Measurements from ENCODE around the gene COA6.
"Not testable (repeated sequence)": the region's sequence is repeated elsewhere in the genome, so short reads cannot be mapped to it uniquely, and the experiment has no call there.

The COA6 gene

GRCh38 chr1:234369784-234370183, 3.5 kb upstream of the COA6 start:
- no peak for DNase-seq (ENCODE audit: low spot score)

GRCh38 chr1:234371414-234371813, 1.8 kb upstream of the COA6 start:
- DNase-seq (ENCODE audit: low spot score) = no peak

GRCh38 chr1:234372011-234372757, 1.1 kb upstream of the COA6 start:
- DNase-seq (ENCODE audit: low spot score) = no peak

- no peak for DNase-seq (ENCODE audit: low spot score)
Measured at GRCh38 chr1:234373959-234374254, 651 bp downstream of the COA6 start.

- DNase-seq (ENCODE audit: low spot score) = no peak
Measured at GRCh38 chr1:234375672-234376071, 2.4 kb downstream of the COA6 start.

- not testable (repeated sequence) for DNase-seq (ENCODE audit: low spot score)
Measured at GRCh38 chr1:234379591-234380109, 6.4 kb downstream of the COA6 start.

- DNase-seq (ENCODE audit: low spot score) = no peak
Measured at GRCh38 chr1:234381699-234382555, 8.7 kb downstream of the COA6 start.

GRCh38 chr1:234386122-234386521, 12.9 kb downstream of the COA6 start:
- no peak for DNase-seq (ENCODE audit: low spot score)

GRCh38 chr1:234388094-234388493, 14.8 kb downstream of the COA6 start:
- no peak for DNase-seq (ENCODE audit: low spot score)

GRCh38 chr1:234393190-234393589, 19.9 kb downstream of the COA6 start:
- DNase-seq (ENCODE audit: low spot score) = no peak

- DNase-seq (ENCODE audit: low spot score) = no peak
Measured at GRCh38 chr1:234395297-234395696, 22.0 kb downstream of the COA6 start.

- DNase-seq (ENCODE audit: low spot score) = no peak
Measured at GRCh38 chr1:234396092-234396491, 22.8 kb downstream of the COA6 start.

- no peak for DNase-seq (ENCODE audit: low spot score)
Measured at GRCh38 chr1:234396871-234397270, 23.6 kb downstream of the COA6 start.

- DNase-seq (ENCODE audit: low spot score) = no peak
Measured at GRCh38 chr1:234397732-234398131, 24.5 kb downstream of the COA6 start.

GRCh38 chr1:234398849-234399381, 25.7 kb downstream of the COA6 start:
- peak; percentile 22 for DNase-seq (ENCODE audit: low spot score)

- not testable (repeated sequence) for DNase-seq (ENCODE audit: low spot score)
Measured at GRCh38 chr1:234399515-234399914, 26.3 kb downstream of the COA6 start.

- DNase-seq (ENCODE audit: low spot score) = peak; percentile 45
Measured at GRCh38 chr1:234400773-234401172, 27.5 kb downstream of the COA6 start.

- no peak for DNase-seq (ENCODE audit: low spot score)
Measured at GRCh38 chr1:234401658-234402057, 28.4 kb downstream of the COA6 start.

- DNase-seq (ENCODE audit: low spot score) = no peak
Measured at GRCh38 chr1:234402939-234403338, 29.7 kb downstream of the COA6 start.

GRCh38 chr1:234405676-234406075, 32.4 kb downstream of the COA6 start:
- no peak for DNase-seq (ENCODE audit: low spot score)

GRCh38 chr1:234406871-234407270, 33.6 kb downstream of the COA6 start:
- DNase-seq (ENCODE audit: low spot score) = no peak

- DNase-seq (ENCODE audit: low spot score) = peak; percentile 77
Measured at GRCh38 chr1:234408757-234409156, 35.5 kb downstream of the COA6 start.

GRCh38 chr1:234409328-234409727, 36.1 kb downstream of the COA6 start:
- peak; percentile 63 for DNase-seq (ENCODE audit: low spot score)

Measured in CD4-positive, alpha-beta T cell treated with Interleukin-2 at 100 ng/mL for 4 hours (primary cell).